ENCODE measurements around the gene ZMIZ1. TPM values are rescaled to one million over a fixed set of nuclear protein-coding genes. Genes with fewer than 3 reads are reported as not detected.

The ZMIZ1 gene
- total RNA-seq, 2 experiments from 2014 or later, result 27.3 to 28.2 TPM

- no peak for DNase-seq
- Mint-ChIP-seq H3K4me3 (no peak overlapping the region), H3K27me3 (no peaks in the 10 kb centered on the region), H3K36me3 (no peaks in the 10 kb centered on the region), H3K9me3 (no peaks in the 10 kb centered on the region), H3K27ac (no peak overlapping the region), H3K4me1 (peaks cover 52% of the 10 kb centered on the region)
Measured at GRCh38 chr10:79142522-79143309, 74.0 kb downstream of the ZMIZ1 start.

DNA sequence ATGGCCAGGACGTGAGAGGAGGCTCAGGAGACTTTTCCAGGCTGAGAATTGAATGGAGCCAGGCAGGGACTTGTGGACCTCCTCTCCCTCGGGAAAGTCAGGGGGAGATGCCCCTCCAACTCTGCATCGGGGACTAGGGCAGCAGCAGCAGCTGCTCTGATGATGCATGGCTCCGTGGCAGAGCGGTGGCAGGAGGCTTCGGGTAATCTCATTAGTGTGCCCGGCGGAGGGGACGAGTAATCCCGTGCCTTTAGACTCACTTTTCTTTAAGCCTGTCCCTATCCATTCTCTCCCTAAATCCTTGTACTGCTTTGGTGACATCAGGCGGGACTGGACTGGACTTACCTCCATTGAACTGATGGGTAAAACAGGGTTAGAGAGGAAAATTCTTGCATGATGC is 75.1 kb downstream of the ZMIZ1 start:
- no peak for DNase-seq
- no peaks in the 10 kb centered on the region for H3K36me3 Mint-ChIP-seq
- H3K4me3 Mint-ChIP-seq, result no peak overlapping the region
- no peaks in the 10 kb centered on the region for H3K27me3 Mint-ChIP-seq
- H3K4me1 Mint-ChIP-seq, result peaks cover 50% of the 10 kb centered on the region
- no peak overlapping the region for H3K27ac Mint-ChIP-seq
- H3K9me3 Mint-ChIP-seq, result no peaks in the 10 kb centered on the region

GRCh38 chr10:79144351-79145173 is 75.8 kb downstream of the ZMIZ1 start:
- Mint-ChIP-seq H3K36me3 (no peaks in the 10 kb centered on the region), H3K4me1 (peaks cover 56% of the 10 kb centered on the region), H3K9me3 (no peaks in the 10 kb centered on the region), H3K27me3 (no peaks in the 10 kb centered on the region), H3K27ac (peak overlapping the region; percentile 32), H3K4me3 (no peak overlapping the region)
- DNase-seq, result no peak

DNA sequence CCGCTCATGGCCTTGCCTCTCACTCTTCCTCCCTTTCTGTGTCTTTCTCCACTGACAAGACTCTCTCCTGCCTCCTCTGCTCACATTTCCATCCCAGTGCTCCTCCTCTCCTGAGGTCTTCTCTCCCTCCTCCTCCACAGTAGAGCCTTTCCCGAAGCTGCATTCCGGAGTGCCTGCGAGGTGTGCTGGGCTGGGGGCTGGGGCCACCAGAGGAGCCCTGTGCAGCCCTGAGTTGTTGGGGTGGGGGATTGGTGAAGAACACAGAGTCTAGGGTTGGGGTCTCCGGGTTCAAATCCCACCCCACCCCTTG is 76.4 kb downstream of the ZMIZ1 start:
- Mint-ChIP-seq H3K4me3 (no peak overlapping the region), H3K27me3 (no peaks in the 10 kb centered on the region), H3K9me3 (no peaks in the 10 kb centered on the region), H3K4me1 (peaks cover 59% of the 10 kb centered on the region), H3K36me3 (no peaks in the 10 kb centered on the region), H3K27ac (peak overlapping the region; percentile 32)
- DNase-seq, result no peak

GRCh38 chr10:79145517-79146470 is 77.0 kb downstream of the ZMIZ1 start:
- H3K27ac Mint-ChIP-seq, result peak overlapping the region; percentile 71

GRCh38 chr10:79146611-79147130 is 77.9 kb downstream of the ZMIZ1 start:
- H3K9me3 Mint-ChIP-seq, result no peaks in the 10 kb centered on the region
- peak overlapping the region; percentile 71 for H3K27ac Mint-ChIP-seq
- H3K4me1 Mint-ChIP-seq, result peaks cover 56% of the 10 kb centered on the region
- H3K36me3 Mint-ChIP-seq, result no peaks in the 10 kb centered on the region
- H3K27me3 Mint-ChIP-seq, result no peaks in the 10 kb centered on the region
- DNase-seq, result peak; percentile 21
- no peak overlapping the region for H3K4me3 Mint-ChIP-seq

More at GRCh38 chr10:79145517-79146470, 77.0 kb downstream of the ZMIZ1 start:
- Mint-ChIP-seq H3K4me3 (no peak overlapping the region), H3K36me3 (no peaks in the 10 kb centered on the region), H3K9me3 (no peaks in the 10 kb centered on the region), H3K4me1 (peaks cover 61% of the 10 kb centered on the region), H3K27me3 (no peaks in the 10 kb centered on the region)
- DNase-seq, result no peak

DNA sequence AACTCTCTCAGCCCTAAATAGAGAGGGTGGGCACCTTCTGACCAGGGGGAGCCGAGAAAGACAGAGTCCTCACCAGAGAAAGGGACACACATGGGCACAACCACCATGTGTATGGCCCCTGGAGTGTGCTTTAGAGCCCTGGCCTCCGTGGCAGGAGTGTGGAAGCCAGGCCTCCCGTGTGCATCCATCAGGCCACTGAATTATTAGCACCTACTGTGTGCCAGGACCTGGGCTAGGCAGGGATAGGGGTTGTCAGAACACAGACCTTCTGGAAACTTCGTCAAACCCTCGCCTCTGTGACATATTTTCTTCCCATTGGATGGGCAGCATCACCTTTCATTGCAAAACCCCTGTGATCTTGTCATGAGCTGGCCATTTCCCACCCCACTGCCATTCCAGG is 78.5 kb downstream of the ZMIZ1 start:
- Mint-ChIP-seq H3K9me3 (no peaks in the 10 kb centered on the region), H3K4me1 (peaks cover 53% of the 10 kb centered on the region)

DNA sequence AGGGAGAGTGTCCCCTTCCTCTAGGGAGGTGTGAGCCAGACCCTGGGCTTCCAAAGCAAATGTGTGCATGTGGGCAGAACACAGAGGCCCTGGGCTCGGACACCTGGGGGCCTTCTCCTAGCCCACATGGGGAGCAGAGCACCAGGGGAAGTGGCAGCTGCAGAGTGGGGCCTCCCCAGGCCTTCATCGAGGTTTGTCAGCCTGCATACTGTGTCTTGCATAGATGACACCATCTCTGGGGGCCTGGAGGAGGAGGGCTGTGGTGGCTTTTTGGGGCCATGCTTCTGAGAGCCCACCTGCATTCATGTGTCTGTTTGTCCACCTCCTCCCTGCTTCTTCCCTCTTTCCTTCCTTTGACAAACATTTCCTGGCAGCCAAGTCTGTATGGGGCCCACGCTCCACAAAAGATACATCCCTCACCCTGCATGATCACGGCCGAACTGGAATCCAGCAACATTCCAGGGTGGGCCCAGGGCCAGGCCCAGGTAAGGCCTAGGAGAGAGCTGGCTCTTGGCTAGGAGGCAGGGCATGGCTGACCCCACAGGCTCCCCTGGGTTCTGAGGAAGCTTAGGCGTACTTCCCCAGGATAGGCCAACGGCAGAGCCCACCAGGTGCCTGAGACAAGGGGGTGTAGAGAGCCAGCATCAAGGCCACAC is 79.2 kb downstream of the ZMIZ1 start:
- Mint-ChIP-seq H3K27ac (peak overlapping the region; percentile 54), H3K9me3 (no peaks in the 10 kb centered on the region), H3K4me1 (peaks cover 53% of the 10 kb centered on the region), H3K4me3 (no peak overlapping the region), H3K36me3 (no peaks in the 10 kb centered on the region), H3K27me3 (no peaks in the 10 kb centered on the region)
- no peak for DNase-seq

More for the DNA sequence above, 78.5 kb downstream of the ZMIZ1 start:
- H3K27me3 Mint-ChIP-seq, result no peaks in the 10 kb centered on the region
- peak overlapping the region; percentile 71 for H3K27ac Mint-ChIP-seq
- H3K36me3 Mint-ChIP-seq, result no peaks in the 10 kb centered on the region
- no peak overlapping the region for H3K4me3 Mint-ChIP-seq
- DNase-seq, result no peak

GRCh38 chr10:79148452-79149344 is 79.9 kb downstream of the ZMIZ1 start:
- DNase-seq, result no peak
- peaks cover 53% of the 10 kb centered on the region for H3K4me1 Mint-ChIP-seq
- no peaks in the 10 kb centered on the region for H3K36me3 Mint-ChIP-seq
- no peaks in the 10 kb centered on the region for H3K9me3 Mint-ChIP-seq
- no peak overlapping the region for H3K4me3 Mint-ChIP-seq
- peak overlapping the region; percentile 54 for H3K27ac Mint-ChIP-seq
- no peaks in the 10 kb centered on the region for H3K27me3 Mint-ChIP-seq

DNA sequence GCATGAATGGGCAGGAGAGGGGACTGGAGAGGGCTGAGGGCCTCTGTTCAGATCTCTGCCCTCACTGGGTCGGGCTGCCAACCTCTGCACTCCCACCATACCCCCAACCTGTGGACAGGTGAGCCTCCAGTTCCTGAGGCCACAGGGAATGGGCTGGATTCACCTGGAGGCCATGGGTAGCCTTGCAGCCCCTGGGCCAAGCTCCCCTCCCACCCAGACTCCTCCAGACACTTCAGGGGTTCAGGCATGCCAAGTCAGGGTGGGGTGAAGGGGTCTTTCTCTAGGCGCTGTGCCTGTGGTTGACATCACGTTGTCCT is 80.5 kb downstream of the ZMIZ1 start:
- no peaks in the 10 kb centered on the region for H3K9me3 Mint-ChIP-seq
- H3K4me1 Mint-ChIP-seq, result peaks cover 50% of the 10 kb centered on the region
- no peak for DNase-seq
- no peak overlapping the region for H3K27ac Mint-ChIP-seq
- H3K27me3 Mint-ChIP-seq, result no peaks in the 10 kb centered on the region
- no peak overlapping the region for H3K4me3 Mint-ChIP-seq
- H3K36me3 Mint-ChIP-seq, result no peaks in the 10 kb centered on the region

- Mint-ChIP-seq H3K4me1 (peaks cover 44% of the 10 kb centered on the region), H3K36me3 (no peaks in the 10 kb centered on the region), H3K27me3 (no peaks in the 10 kb centered on the region), H3K4me3 (no peak overlapping the region), H3K27ac (peak overlapping the region; percentile 45), H3K9me3 (no peaks in the 10 kb centered on the region)
- peak; percentile 48 for DNase-seq
Measured at GRCh38 chr10:79149662-79150443, 81.1 kb downstream of the ZMIZ1 start.

- H3K36me3 Mint-ChIP-seq, result no peaks in the 10 kb centered on the region
- DNase-seq, result no peak
- peaks cover 39% of the 10 kb centered on the region for H3K4me1 Mint-ChIP-seq
- no peaks in the 10 kb centered on the region for H3K9me3 Mint-ChIP-seq
- no peak overlapping the region for H3K27ac Mint-ChIP-seq
- H3K27me3 Mint-ChIP-seq, result no peaks in the 10 kb centered on the region
- no peak overlapping the region for H3K4me3 Mint-ChIP-seq
Measured at GRCh38 chr10:79150444-79150754, 81.6 kb downstream of the ZMIZ1 start.

DNA sequence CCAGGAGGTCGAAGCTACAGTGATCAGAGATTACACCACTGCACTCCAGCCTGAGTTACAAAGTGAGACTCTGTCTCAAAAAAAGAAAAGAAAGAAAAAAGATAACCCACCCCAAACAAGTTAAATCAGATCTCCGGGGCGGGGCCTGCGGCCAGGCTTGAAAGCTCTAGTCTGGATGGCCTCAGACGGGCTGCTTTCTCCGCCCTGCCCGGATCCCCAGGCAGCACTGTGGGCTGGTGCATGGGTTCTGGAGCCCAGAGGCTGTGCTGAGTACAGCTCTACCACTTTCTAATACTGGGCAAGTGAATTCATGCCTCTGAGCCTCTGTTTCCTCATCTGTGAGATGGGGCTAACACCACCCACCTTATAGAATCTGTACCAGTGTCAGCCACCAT is 83.7 kb downstream of the ZMIZ1 start:
- H3K27ac Mint-ChIP-seq, result no peak overlapping the region
- no peaks in the 10 kb centered on the region for H3K27me3 Mint-ChIP-seq
- H3K4me3 Mint-ChIP-seq, result no peak overlapping the region
- no peak for DNase-seq
- H3K9me3 Mint-ChIP-seq, result no peaks in the 10 kb centered on the region
- peaks cover 21% of the 10 kb centered on the region for H3K4me1 Mint-ChIP-seq
- H3K36me3 Mint-ChIP-seq, result no peaks in the 10 kb centered on the region

Measured in activated naive CD8-positive, alpha-beta T cell treated with anti-CD3 and anti-CD28 coated beads for 36 hours (primary cell).